Measurements from ENCODE around the gene EIF4B. TPM values are rescaled to one million over a fixed set of nuclear protein-coding genes. Genes with fewer than 3 reads are reported as not detected.

The EIF4B gene
- total RNA-seq = 100 to 1,000 TPM; 710 to 755 (median 729) TPM
- 948 TPM for total RNA-seq (2013)
- 701 to 1,500 (median 1,015) reads per million in 29 experiments for total RNA-seq

- Mint-ChIP-seq H3K27me3 (peaks cover 0 to 3% of the 10 kb centered on the region in 2 donors), H3K36me3 (peaks cover 2% of the 10 kb centered on the region), H3K9me3 (no peaks in the 10 kb centered on the region), H3K27ac (peak within 1 kb of the TSS; percentile 97 to 98), H3K4me3 (peak within 1 kb of the TSS; percentile 98 to 100 (median 99)), H3K4me1 (peaks cover 48 to 57% (median 49%) of the 10 kb centered on the region in 3 donors)
- H3K36me3 ChIP-seq (ENCODE audit: control insufficient read depth in 2 of 2, extremely low read depth in 1 of 2, insufficient read depth in 1 of 2, low read length in 1 of 2) = peaks cover 5 to 8% of the 10 kb centered on the region in 2 donors
- under 1% methylated on average over 46 of the region's 64 CpGs for WGBS (ENCODE audit: insufficient coverage)
- no peaks in the 10 kb centered on the region for H3K27me3 ChIP-seq (replicated peaks in 1 of 2; ENCODE audit: control insufficient read depth in 2 of 2, extremely low read depth in 1 of 2, insufficient read depth in 2 of 2, low read length in 1 of 2)
- DNase-seq = peak; percentile 94 to 100 (median 100)
- POLR2A ChIA-PET = interaction anchor here in 1 of 2 donors (0.5 to 0.8 kb wide), 5 partner anchors 41 to 1491 kb away, joined by 3 to 15 read pairs (median 5); partner anchors contain the start of genes NCKAP1L and SPRYD3
- CTCF ChIA-PET = interaction anchor here (0.5 to 1.2 kb wide), 13 partner anchors 48 to 1736 kb away, joined by 3 to 11 read pairs (median 3); partner anchors contain the start of genes AAAS (in 1 of the 2), ATG101 (in 1 of the 2), COPZ1 (in 1 of the 2) and SMAGP (in 1 of the 2)
- ATAC-seq (replicated peaks in 1 of 4) = peak; percentile 88 to 94 (median 90)
- peaks cover 30 to 42% of the 10 kb centered on the region in 2 experiments for H3K4me1 ChIP-seq (ENCODE audit: control insufficient read depth in 1 of 2, extremely low read depth in 1 of 2, insufficient read depth in 2 of 2, low read length in 2 of 2)
- peak within 1 kb of the TSS; percentile 91 for H3K27ac ChIP-seq (ENCODE audit: low read length)
- no peaks in the 10 kb centered on the region for H3K9me3 ChIP-seq
- peak within 1 kb of the TSS; percentile 95 to 100 for H3K4me3 ChIP-seq (ENCODE audit: control insufficient read depth in 1 of 2, extremely low read depth in 1 of 2, low read length in 1 of 2)
These were observed at the start of gene EIF4B for GRCh38 chr12:53005986-53006809. Gene EIF4B, plus strand, starts transcription at chr12:53006456. Its CDS starts 28 bp downstream, at chr12:53006484.

- DNase-seq = peak in 3 of 35 experiments; percentile 11 to 22 (median 15)
- no peaks in the 10 kb centered on the region for H3K36me3 Mint-ChIP-seq
These were observed 49.3 kb upstream of the EIF4B start for GRCh38 chr12:52956987-52957386.

GRCh38 chr12:52964556-52965336 is 41.5 kb upstream of the EIF4B start:
- no peak for ATAC-seq (replicated peaks in 1 of 4)
- H3K4me1 Mint-ChIP-seq = no peaks in the 10 kb centered on the region
- H3K4me3 Mint-ChIP-seq = no peak overlapping the region
- Histone ChIP-seq H3K36me3 (ENCODE audit: control insufficient read depth in 2 of 2, extremely low read depth in 1 of 2, insufficient read depth in 1 of 2, low read length in 1 of 2) (no peaks in the 10 kb centered on the region), H3K4me3 (ENCODE audit: control insufficient read depth in 1 of 2, extremely low read depth in 1 of 2, low read length in 1 of 2) (no peak overlapping the region), H3K27me3 (replicated peaks in 1 of 2; ENCODE audit: control insufficient read depth in 2 of 2, extremely low read depth in 1 of 2, insufficient read depth in 2 of 2, low read length in 1 of 2) (peaks cover 2 to 28% of the 10 kb centered on the region in 2 experiments), H3K9me3 (no peaks in the 10 kb centered on the region), H3K4me1 (ENCODE audit: control insufficient read depth in 1 of 2, extremely low read depth in 1 of 2, insufficient read depth in 2 of 2, low read length in 2 of 2) (no peaks in the 10 kb centered on the region), H3K27ac (ENCODE audit: low read length) (no peak overlapping the region)
- POLR2A ChIA-PET = no interaction called here
- H3K36me3 Mint-ChIP-seq = no peaks in the 10 kb centered on the region
- CTCF ChIA-PET = interaction anchor here in 1 of 2 donors (0.5 kb wide), 1 partner anchor 11 kb away, joined by 3 read pairs; no protein-coding TSS in a partner anchor
- no peak for DNase-seq
- H3K27me3 Mint-ChIP-seq = peaks cover 5 to 34% of the 10 kb centered on the region in 2 donors
- WGBS (ENCODE audit: insufficient coverage) = 83% methylated on average over 8 of the region's 19 CpGs
- H3K27ac Mint-ChIP-seq = peak overlapping the region in 1 of 2 donors; percentile 19
- no peaks in the 10 kb centered on the region for H3K9me3 Mint-ChIP-seq

More at GRCh38 chr12:52956987-52957386, 49.3 kb upstream of the EIF4B start:
- Histone ChIP-seq H3K36me3 (ENCODE audit: control insufficient read depth in 2 of 2, extremely low read depth in 1 of 2, insufficient read depth in 1 of 2, low read length in 1 of 2) (no peaks in the 10 kb centered on the region), H3K27me3 (replicated peaks in 1 of 2; ENCODE audit: control insufficient read depth in 2 of 2, extremely low read depth in 1 of 2, insufficient read depth in 2 of 2, low read length in 1 of 2) (no peaks in the 10 kb centered on the region), H3K4me3 (ENCODE audit: control insufficient read depth in 1 of 2, extremely low read depth in 1 of 2, low read length in 1 of 2) (no peak overlapping the region), H3K4me1 (ENCODE audit: control insufficient read depth in 1 of 2, extremely low read depth in 1 of 2, insufficient read depth in 2 of 2, low read length in 2 of 2) (no peaks in the 10 kb centered on the region), H3K9me3 (no peaks in the 10 kb centered on the region), H3K27ac (ENCODE audit: low read length) (no peak overlapping the region)
- WGBS (ENCODE audit: insufficient coverage) = 3% methylated on average over 3 of the region's 5 CpGs
- H3K9me3 Mint-ChIP-seq = no peaks in the 10 kb centered on the region
- CTCF ChIA-PET = interaction anchor here in 1 of 2 donors (0.7 to 0.8 kb wide), 2 partner anchors 62 to 77 kb away, joined by 4 to 10 read pairs; no protein-coding TSS in a partner anchor
- POLR2A ChIA-PET = no interaction called here
- H3K27me3 Mint-ChIP-seq = peaks cover 0 to 4% of the 10 kb centered on the region in 2 donors
- H3K27ac Mint-ChIP-seq = peak overlapping the region; percentile 16 to 71
- ATAC-seq (replicated peaks in 1 of 4) = peak; percentile 52 to 77 (median 65)
- H3K4me3 Mint-ChIP-seq = no peak overlapping the region
- peaks cover 0 to 7% (median 7%) of the 10 kb centered on the region in 3 donors for H3K4me1 Mint-ChIP-seq

GRCh38 chr12:52965337-52965731 is 40.9 kb upstream of the EIF4B start:
- Histone ChIP-seq H3K4me3 (ENCODE audit: control insufficient read depth in 1 of 2, extremely low read depth in 1 of 2, low read length in 1 of 2) (no peak overlapping the region), H3K36me3 (ENCODE audit: control insufficient read depth in 2 of 2, extremely low read depth in 1 of 2, insufficient read depth in 1 of 2, low read length in 1 of 2) (no peaks in the 10 kb centered on the region), H3K27me3 (replicated peaks in 1 of 2; ENCODE audit: control insufficient read depth in 2 of 2, extremely low read depth in 1 of 2, insufficient read depth in 2 of 2, low read length in 1 of 2) (peaks cover 2 to 33% of the 10 kb centered on the region in 2 experiments), H3K27ac (ENCODE audit: low read length) (no peak overlapping the region), H3K4me1 (ENCODE audit: control insufficient read depth in 1 of 2, extremely low read depth in 1 of 2, insufficient read depth in 2 of 2, low read length in 2 of 2) (no peaks in the 10 kb centered on the region), H3K9me3 (no peaks in the 10 kb centered on the region)
- H3K27ac Mint-ChIP-seq = no peak overlapping the region
- ChIA-PET POLR2A (no interaction called here), CTCF (no interaction called here)
- H3K9me3 Mint-ChIP-seq = no peaks in the 10 kb centered on the region
- ATAC-seq (replicated peaks in 1 of 4) (no peak), DNase-seq (no peak)
- peaks cover 5 to 37% of the 10 kb centered on the region in 2 donors for H3K27me3 Mint-ChIP-seq
- 12% methylated on average over 11 of the region's 28 CpGs for WGBS (ENCODE audit: insufficient coverage)
- no peak overlapping the region for H3K4me3 Mint-ChIP-seq
- no peaks in the 10 kb centered on the region for H3K36me3 Mint-ChIP-seq
- H3K4me1 Mint-ChIP-seq = no peaks in the 10 kb centered on the region

GRCh38 chr12:52969166-52969795 is 37.0 kb upstream of the EIF4B start:
- ChIA-PET POLR2A (no interaction called here), CTCF (interaction anchor here (0.6 to 1.4 kb wide), 5 partner anchors 8 to 390 kb away, joined by 3 to 5 read pairs (median 3); no protein-coding TSS in a partner anchor)
- Mint-ChIP-seq H3K4me3 (no peak overlapping the region), H3K27me3 (peaks cover 5 to 23% of the 10 kb centered on the region in 2 donors), H3K27ac (no peak overlapping the region), H3K4me1 (no peaks in the 10 kb centered on the region), H3K36me3 (no peaks in the 10 kb centered on the region), H3K9me3 (no peaks in the 10 kb centered on the region)
- ATAC-seq (replicated peaks in 1 of 4) = no peak
- no peaks in the 10 kb centered on the region for H3K36me3 ChIP-seq (ENCODE audit: control insufficient read depth in 2 of 2, extremely low read depth in 1 of 2, insufficient read depth in 1 of 2, low read length in 1 of 2)
- 86% methylated on average over 4 of the region's 12 CpGs for WGBS (ENCODE audit: insufficient coverage)
- peaks cover 2 to 37% of the 10 kb centered on the region in 2 experiments for H3K27me3 ChIP-seq (replicated peaks in 1 of 2; ENCODE audit: control insufficient read depth in 2 of 2, extremely low read depth in 1 of 2, insufficient read depth in 2 of 2, low read length in 1 of 2)
- no peaks in the 10 kb centered on the region for H3K9me3 ChIP-seq
- H3K4me1 ChIP-seq (ENCODE audit: control insufficient read depth in 1 of 2, extremely low read depth in 1 of 2, insufficient read depth in 2 of 2, low read length in 2 of 2) = no peaks in the 10 kb centered on the region
- H3K4me3 ChIP-seq (ENCODE audit: control insufficient read depth in 1 of 2, extremely low read depth in 1 of 2, low read length in 1 of 2) = no peak overlapping the region
- H3K27ac ChIP-seq (ENCODE audit: low read length) = no peak overlapping the region
- no peak for DNase-seq

Data from T-cell (primary cell).